CD4-positive, alpha-beta T cell (primary cell): ENCODE results near the gene SMIM44. TPM values are rescaled to one million over a fixed set of nuclear protein-coding genes. Genes with fewer than 3 reads are reported as not detected.

ENCODE experiments used
- ATAC-seq: fragments of 200-7000 bp; cut with Tn5 transposase; one replicate; pipeline ENCODE4 v1.10.0; 2022; ENCODE audit warnings: mild to moderate bottlenecking; ENCODE audit not compliant: poor library complexity
- CTCF ChIA-PET: fragments of 350-600 bp; sonication (Branson Sonifier 250); formaldehyde crosslinking; loops from one replicate; lab custom pipeline; 2021; ENCODE audit warnings: antibody characterized with exemption, inconsistent platforms; lab: Charles Lee
- POLR2A ChIA-PET: fragments of 350-600 bp; sonication (Branson Sonifier 250); formaldehyde crosslinking; loops from one replicate; lab custom pipeline; 2021; ENCODE audit warnings: antibody characterized with exemption, inconsistent platforms; lab: Charles Lee
- DNase-seq, 14 experiments: peaks; one replicate each; pipeline ENCODE4 v3.0.0-alpha.2; 2013 to 2020; ENCODE audit warnings: mixed read lengths in 2 of 14
- H3K27ac ChIP-seq, 2 donors: one replicate each; pipeline versions ENCODE4 v1.5.1 to v1.7.0; 2013; ENCODE audit warnings: low read length in 2 of 2, low read depth in 1 of 2, mild to moderate bottlenecking in 1 of 2
- H3K27me3 ChIP-seq, 2 experiments: 1 replicate in 1 of 2; 2 replicates in 1 of 2; pipeline versions ENCODE4 v1.6.1 to v1.7.0; 2013; ENCODE audit warnings: low read length in 2 of 2, control low read depth in 1 of 2, mild to moderate bottlenecking in 1 of 2, moderate library complexity in 1 of 2; ENCODE audit not compliant: insufficient read depth in 2 of 2, control insufficient read depth in 1 of 2
- H3K36me3 ChIP-seq: one replicate; pipeline ENCODE4 v1.6.1; 2013; ENCODE audit warnings: low read length, control low read depth; ENCODE audit not compliant: insufficient read depth
- H3K4me1 ChIP-seq: one replicate; pipeline ENCODE4 v1.6.1; 2013; ENCODE audit warnings: low read length, control low read depth; ENCODE audit not compliant: insufficient read depth
- H3K4me3 ChIP-seq: one replicate; pipeline ENCODE4 v1.5.1; 2013; ENCODE audit warnings: mild to moderate bottlenecking, low read length, moderate library complexity
- H3K9me3 ChIP-seq, 2 experiments: 1 replicate in 1 of 2; 2 replicates in 1 of 2; pipeline versions ENCODE4 v1.6.1 to v1.7.0; 2013; ENCODE audit warnings: low read length in 2 of 2, mild to moderate bottlenecking in 2 of 2, control low read depth in 1 of 2, moderate library complexity in 1 of 2; ENCODE audit not compliant: control insufficient read depth in 1 of 2, insufficient read depth in 1 of 2
- H3K27ac Mint-ChIP-seq: one replicate; pipeline ENCODE4 v1.8.0; 2020; ENCODE audit warnings: mixed read lengths
- H3K27me3 Mint-ChIP-seq: one replicate; pipeline ENCODE4 v1.8.0; 2021; ENCODE audit warnings: mixed read lengths
- H3K36me3 Mint-ChIP-seq: one replicate; pipeline ENCODE4 v1.8.0; 2021; ENCODE audit warnings: low read depth, mixed read lengths
- H3K4me1 Mint-ChIP-seq: one replicate; pipeline ENCODE4 v1.8.0; 2021; ENCODE audit warnings: low read depth, mixed read lengths
- H3K4me3 Mint-ChIP-seq: one replicate; pipeline ENCODE4 v1.8.0; 2020; ENCODE audit warnings: mild to moderate bottlenecking, mixed read lengths
- H3K9me3 Mint-ChIP-seq: one replicate; pipeline ENCODE4 v1.8.0; 2020; ENCODE audit warnings: mixed read lengths
- CTCF ChIP-seq: fragments of 200-600 bp; IDR thresholded peaks from one replicate; pipeline ENCODE4 v1.8.0; 2022; ENCODE audit warnings: antibody characterized with exemption, mild to moderate bottlenecking
- intact Hi-C, 2 experiments: fragments of 100-400 bp; cut with DNase I in 1 of 2; cut with micrococcal nuclease in 1 of 2; formaldehyde crosslinking; loops; one replicate each; pipeline versions ENCODE4 v1.15.1 to v1.9.0; 2023 to 2025; cut with DNase I, micrococcal nuclease
- total RNA-seq, 174 experiments: library from RNA in 2 of 174; stranded (reverse) in 2 of 174; gene quantifications; one replicate each; pipeline ENCODE4 v1.2.3 and lab custom pipeline; 2021 to 2026

SMIM44 gene
- total RNA-seq, 2 experiments from 2014 or later, result not detected

GRCh38 chr19:3478409-3479176, 4.6 kb downstream of the SMIM44 start:
- ChIA-PET CTCF (interaction anchor here (1.0 to 1.2 kb wide), 2 partner anchors 151 to 174 kb away, joined by 3 to 4 read pairs; no protein-coding TSS in a partner anchor), POLR2A (interaction anchor here (0.6 to 1.3 kb wide), 4 partner anchors 76 to 285 kb away, joined by 3 to 4 read pairs (median 3); no protein-coding TSS in a partner anchor)
- Mint-ChIP-seq H3K36me3 (no peaks in the 10 kb centered on the region), H3K27me3 (peaks cover 4% of the 10 kb centered on the region), H3K9me3 (no peaks in the 10 kb centered on the region), H3K4me1 (peaks cover 17% of the 10 kb centered on the region), H3K27ac (no peak overlapping the region), H3K4me3 (peak overlapping the region; percentile 52)
- H3K4me1 ChIP-seq, result peaks cover 17% of the 10 kb centered on the region
- DNase-seq, result peak in 2 of 14 experiments; percentile 20 to 28
- no peaks in the 10 kb centered on the region for H3K27me3 ChIP-seq
- no peak overlapping the region for H3K27ac ChIP-seq
- ATAC-seq, result peak; percentile 9
- intact Hi-C loops, result no loop called here
- no peak for TF ChIP-seq CTCF
- peak overlapping the region; percentile 20 for H3K4me3 ChIP-seq
- no peaks in the 10 kb centered on the region for H3K36me3 ChIP-seq
- H3K9me3 ChIP-seq, result no peaks in the 10 kb centered on the region

GRCh38 chr19:3477951-3478350, 5.3 kb downstream of the SMIM44 start:
- H3K27me3 Mint-ChIP-seq, result peaks cover 4% of the 10 kb centered on the region
- H3K36me3 ChIP-seq, result no peaks in the 10 kb centered on the region
- no peak overlapping the region for H3K4me3 ChIP-seq
- intact Hi-C loops, result no loop called here
- TF ChIP-seq CTCF, result no peak
- ChIA-PET POLR2A (no interaction called here), CTCF (no interaction called here)
- H3K27ac Mint-ChIP-seq, result no peak overlapping the region
- ATAC-seq (no peak), DNase-seq (no peak)
- no peaks in the 10 kb centered on the region for H3K9me3 Mint-ChIP-seq
- no peak overlapping the region for H3K27ac ChIP-seq
- H3K4me1 ChIP-seq, result peaks cover 17% of the 10 kb centered on the region
- H3K27me3 ChIP-seq, result no peaks in the 10 kb centered on the region
- H3K4me3 Mint-ChIP-seq, result peak overlapping the region; percentile 52
- no peaks in the 10 kb centered on the region for H3K36me3 Mint-ChIP-seq
- H3K9me3 ChIP-seq, result no peaks in the 10 kb centered on the region
- peaks cover 17% of the 10 kb centered on the region for H3K4me1 Mint-ChIP-seq

- no peak for DNase-seq
- Histone ChIP-seq H3K27ac (no peak overlapping the region), H3K4me1 (peaks cover 17% of the 10 kb centered on the region), H3K36me3 (no peaks in the 10 kb centered on the region), H3K27me3 (no peaks in the 10 kb centered on the region), H3K9me3 (no peaks in the 10 kb centered on the region), H3K4me3 (no peak overlapping the region)
- no peaks in the 10 kb centered on the region for H3K36me3 Mint-ChIP-seq
- H3K9me3 Mint-ChIP-seq, result no peaks in the 10 kb centered on the region
- ATAC-seq, result no peak
- POLR2A ChIA-PET, result no interaction called here
- peaks cover 4% of the 10 kb centered on the region for H3K27me3 Mint-ChIP-seq
- CTCF ChIA-PET, result no interaction called here
- intact Hi-C loops, result no loop called here
- H3K4me1 Mint-ChIP-seq, result peaks cover 17% of the 10 kb centered on the region
- TF ChIP-seq CTCF, result no peak
- H3K4me3 Mint-ChIP-seq, result no peak overlapping the region
- H3K27ac Mint-ChIP-seq, result no peak overlapping the region
Measured at GRCh38 chr19:3477506-3477905, 5.7 kb downstream of the SMIM44 start.
